Mesothelial cell of epicardium (in vitro differentiated cells): Measurements from ENCODE around the gene RNF123. TPM values are rescaled to one million over a fixed set of nuclear protein-coding genes. Genes with fewer than 3 reads are reported as not detected.

Experiments
- DNase-seq, 2 experiments: peaks; one replicate each; pipeline ENCODE4 v3.0.0; 2021; ENCODE audit warnings: low spot score in 2 of 2; ENCODE audit not compliant: unreplicated experiment in 2 of 2
- H3K27ac Mint-ChIP-seq: 2 replicates; pipeline ENCODE4 v1.8.0; 2021; ENCODE audit warnings: mixed read lengths
- H3K27me3 Mint-ChIP-seq: 2 replicates; pipeline ENCODE4 v1.8.0; 2021; ENCODE audit warnings: low read depth, mixed read lengths
- H3K36me3 Mint-ChIP-seq: 2 replicates; pipeline ENCODE4 v1.8.0; 2021; ENCODE audit warnings: mixed read lengths
- H3K4me1 Mint-ChIP-seq: 2 replicates; pipeline ENCODE4 v1.8.0; 2021; ENCODE audit warnings: mixed read lengths
- H3K4me3 Mint-ChIP-seq: 2 replicates; pipeline ENCODE4 v1.8.0; 2021; ENCODE audit warnings: mild to moderate bottlenecking, moderate library complexity, mixed read lengths
- H3K9me3 Mint-ChIP-seq: 2 replicates; pipeline ENCODE4 v1.8.0; 2021; ENCODE audit warnings: mixed read lengths
- total RNA-seq: library from RNA; stranded (reverse); gene quantifications from 3 replicates; pipeline ENCODE4 v1.2.1, GENCODE V29; 2021
- TF ChIP-seq, protein P1 (sequence below): fragments of 200-600 bp; sonication (generic); IDR thresholded peaks from one replicate; pipeline ENCODE4 v1.5.0; 2021; ENCODE audit warnings: antibody characterized with exemption; ENCODE audit not compliant: unreplicated experiment

The RNF123 gene
- total RNA-seq, result 57.3 to 59.2 TPM (median 57.5 TPM) in 3 replicates

DNA sequence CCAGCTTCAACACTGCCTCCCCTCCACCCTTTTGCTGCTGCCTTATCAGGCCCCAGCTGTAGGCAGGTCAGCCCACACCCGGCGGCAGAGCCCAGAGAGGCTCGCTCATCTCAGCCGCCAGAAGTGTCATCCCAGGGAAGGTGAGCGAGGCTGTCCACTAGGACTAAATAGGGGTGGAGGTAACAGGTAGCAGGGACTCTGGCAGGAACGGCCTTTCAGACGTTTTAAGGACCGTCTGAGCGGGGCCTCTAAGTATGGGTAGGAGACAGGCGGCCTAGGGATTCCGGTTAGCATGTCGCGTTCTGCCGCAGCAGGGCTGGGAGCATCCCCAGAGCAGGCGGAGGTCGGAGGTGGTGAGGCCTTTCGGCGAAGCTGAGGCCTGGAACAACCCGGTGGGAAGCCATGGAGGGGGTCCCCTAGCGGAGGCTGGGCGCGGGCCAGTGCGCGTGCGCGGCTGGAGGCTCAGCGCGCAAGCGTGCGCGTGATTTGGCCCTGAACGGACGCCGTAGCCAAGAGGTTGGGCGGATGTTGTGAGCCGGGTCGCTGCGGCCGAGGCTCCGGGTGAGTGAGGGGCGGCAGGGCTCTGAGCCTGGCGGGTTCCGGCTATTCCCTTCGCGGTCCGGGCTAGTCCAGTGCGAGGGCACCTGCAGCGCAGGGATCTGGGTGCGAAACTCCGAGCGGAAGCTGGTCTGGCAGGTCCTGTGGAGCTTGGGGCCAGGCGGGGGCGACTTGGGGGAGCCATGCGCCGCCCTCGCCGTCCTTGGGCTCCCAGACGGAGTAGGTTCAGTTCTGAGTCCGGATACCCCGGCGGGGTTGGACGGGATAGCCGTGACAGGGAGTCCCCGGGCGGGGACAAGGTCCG is at the start of gene RNF123, which contains the start of gene MST1:
Gene RNF123 (plus strand): TSS at position 512 of the 862 bp plus-strand sequence. CDS start 1,609 bp downstream, outside the sequence.
Gene MST1 (minus strand): TSS at position 429 of the 862 bp plus-strand sequence. CDS start 783 bp downstream, outside the sequence.
- H3K36me3 Mint-ChIP-seq, result peaks cover 3% of the 10 kb centered on the region
- TF ChIP-seq, protein P1, sequence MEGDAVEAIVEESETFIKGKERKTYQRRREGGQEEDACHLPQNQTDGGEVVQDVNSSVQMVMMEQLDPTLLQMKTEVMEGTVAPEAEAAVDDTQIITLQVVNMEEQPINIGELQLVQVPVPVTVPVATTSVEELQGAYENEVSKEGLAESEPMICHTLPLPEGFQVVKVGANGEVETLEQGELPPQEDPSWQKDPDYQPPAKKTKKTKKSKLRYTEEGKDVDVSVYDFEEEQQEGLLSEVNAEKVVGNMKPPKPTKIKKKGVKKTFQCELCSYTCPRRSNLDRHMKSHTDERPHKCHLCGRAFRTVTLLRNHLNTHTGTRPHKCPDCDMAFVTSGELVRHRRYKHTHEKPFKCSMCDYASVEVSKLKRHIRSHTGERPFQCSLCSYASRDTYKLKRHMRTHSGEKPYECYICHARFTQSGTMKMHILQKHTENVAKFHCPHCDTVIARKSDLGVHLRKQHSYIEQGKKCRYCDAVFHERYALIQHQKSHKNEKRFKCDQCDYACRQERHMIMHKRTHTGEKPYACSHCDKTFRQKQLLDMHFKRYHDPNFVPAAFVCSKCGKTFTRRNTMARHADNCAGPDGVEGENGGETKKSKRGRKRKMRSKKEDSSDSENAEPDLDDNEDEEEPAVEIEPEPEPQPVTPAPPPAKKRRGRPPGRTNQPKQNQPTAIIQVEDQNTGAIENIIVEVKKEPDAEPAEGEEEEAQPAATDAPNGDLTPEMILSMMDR, result no peak
- H3K4me3 Mint-ChIP-seq, result peak within 1 kb of the TSS; percentile 95
- H3K27me3 Mint-ChIP-seq, result peaks cover 5% of the 10 kb centered on the region
- peak within 1 kb of the TSS; percentile 96 for H3K27ac Mint-ChIP-seq
- peaks cover 32% of the 10 kb centered on the region for H3K4me1 Mint-ChIP-seq
- no peaks in the 10 kb centered on the region for H3K9me3 Mint-ChIP-seq
- DNase-seq, result peak; percentile 89 to 95

DNA sequence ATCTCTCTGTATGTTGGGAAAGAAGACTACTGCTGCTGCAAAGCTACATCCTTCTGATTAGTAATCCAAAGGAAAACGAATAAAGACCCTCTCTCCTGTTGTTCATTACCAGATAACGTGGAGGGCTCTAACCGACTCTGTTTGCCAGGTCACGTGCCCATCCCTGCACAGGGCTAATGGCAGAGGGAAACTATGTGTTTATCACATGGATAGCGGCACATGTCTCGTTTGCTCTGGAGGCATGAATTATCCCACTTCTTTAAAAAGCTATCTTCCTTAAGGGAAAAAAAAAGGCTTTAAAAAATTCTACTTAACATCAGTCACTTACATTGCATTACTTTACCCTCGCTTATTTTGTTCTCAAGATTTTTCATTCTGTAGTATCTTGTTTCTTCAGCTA is 48.1 kb upstream of the RNF123 start:
- no peaks in the 10 kb centered on the region for H3K36me3 Mint-ChIP-seq
- TF ChIP-seq, protein P1, result no peak
- peaks cover 1% of the 10 kb centered on the region for H3K27me3 Mint-ChIP-seq
- H3K4me1 Mint-ChIP-seq, result no peaks in the 10 kb centered on the region
- H3K4me3 Mint-ChIP-seq, result no peak overlapping the region
- DNase-seq, result no peak
- no peak overlapping the region for H3K27ac Mint-ChIP-seq
- H3K9me3 Mint-ChIP-seq, result no peaks in the 10 kb centered on the region

DNA sequence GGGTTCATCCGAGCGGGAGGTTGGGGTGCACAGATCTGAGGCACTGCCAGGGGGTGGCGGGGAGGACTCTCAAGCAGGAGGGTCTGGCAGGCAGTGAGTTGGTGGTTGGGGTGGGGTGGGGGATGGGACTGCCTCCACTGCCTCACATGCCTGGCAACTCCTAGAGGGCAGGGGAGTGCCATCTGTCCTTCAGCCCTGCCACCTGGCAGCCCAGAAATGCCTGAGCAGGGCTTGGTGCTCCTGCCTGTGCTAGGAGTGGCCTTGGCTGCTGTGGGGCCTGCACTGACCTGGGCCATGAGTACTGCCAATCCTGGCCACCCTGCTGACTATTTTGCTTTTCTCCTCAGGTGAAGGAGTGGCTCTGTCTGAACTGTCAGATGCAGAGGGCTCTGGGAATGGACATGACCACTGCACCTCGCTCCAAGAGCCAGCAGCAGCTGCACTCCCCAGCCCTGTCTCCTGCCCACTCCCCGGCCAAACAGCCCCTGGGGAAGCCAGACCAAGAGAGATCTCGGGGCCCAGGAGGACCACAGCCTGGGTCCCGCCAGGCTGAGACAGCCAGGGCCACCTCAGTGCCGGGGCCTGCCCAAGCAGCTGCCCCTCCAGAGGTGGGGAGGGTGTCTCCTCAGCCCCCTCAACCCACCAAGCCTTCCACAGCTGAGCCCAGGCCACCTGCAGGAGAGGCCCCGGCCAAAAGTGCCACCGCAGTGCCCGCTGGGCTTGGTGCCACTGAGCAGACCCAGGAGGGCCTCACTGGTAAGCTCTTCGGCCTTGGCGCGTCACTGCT is 47.2 kb upstream of the RNF123 start:
- Mint-ChIP-seq H3K27ac (no peak overlapping the region), H3K4me1 (no peaks in the 10 kb centered on the region), H3K27me3 (peaks cover 1% of the 10 kb centered on the region), H3K4me3 (no peak overlapping the region), H3K9me3 (no peaks in the 10 kb centered on the region), H3K36me3 (no peaks in the 10 kb centered on the region)
- TF ChIP-seq, protein P1, result no peak
- no peak for DNase-seq

DNA sequence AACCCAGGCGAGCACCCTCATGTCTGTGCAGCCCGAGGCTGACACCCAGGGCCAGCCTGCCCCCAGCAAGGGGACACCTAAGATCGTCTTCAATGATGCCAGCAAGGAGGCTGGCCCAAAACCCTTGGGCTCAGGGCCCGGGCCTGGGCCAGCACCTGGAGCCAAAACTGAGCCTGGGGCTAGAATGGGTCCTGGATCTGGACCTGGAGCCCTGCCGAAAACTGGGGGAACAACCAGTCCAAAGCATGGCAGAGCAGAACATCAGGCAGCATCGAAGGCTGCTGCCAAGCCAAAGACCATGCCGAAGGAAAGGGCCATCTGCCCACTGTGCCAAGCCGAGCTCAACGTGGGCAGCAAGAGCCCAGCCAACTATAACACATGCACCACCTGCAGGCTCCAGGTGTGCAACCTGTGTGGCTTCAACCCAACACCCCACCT is 46.6 kb upstream of the RNF123 start:
- Mint-ChIP-seq H3K4me1 (no peaks in the 10 kb centered on the region), H3K27me3 (peaks cover 1% of the 10 kb centered on the region), H3K4me3 (no peak overlapping the region), H3K27ac (no peak overlapping the region), H3K9me3 (no peaks in the 10 kb centered on the region), H3K36me3 (no peaks in the 10 kb centered on the region)
- DNase-seq, result no peak
- TF ChIP-seq, protein P1, result no peak

DNA sequence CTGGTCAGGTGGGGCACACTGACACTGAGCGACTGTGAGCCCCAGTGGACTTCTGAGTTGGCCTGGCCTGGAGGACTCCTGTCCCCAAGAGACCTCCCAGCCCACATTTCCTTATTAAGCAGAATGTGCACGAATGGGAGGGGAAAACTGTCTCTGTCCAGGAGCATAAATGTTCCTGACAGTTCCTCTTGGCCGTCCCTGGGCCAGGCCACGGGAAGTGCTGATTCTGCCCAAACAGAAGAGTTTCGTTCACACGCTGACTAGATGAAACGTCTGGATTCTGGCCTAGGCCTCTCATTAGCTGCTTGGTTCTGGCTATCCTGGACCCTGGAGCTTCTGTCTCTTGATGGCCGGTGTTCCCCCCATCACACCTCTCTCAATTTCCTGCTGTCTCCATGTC is 44.7 kb upstream of the RNF123 start:
- no peaks in the 10 kb centered on the region for H3K4me1 Mint-ChIP-seq
- peaks cover 1% of the 10 kb centered on the region for H3K27me3 Mint-ChIP-seq
- DNase-seq, result no peak
- no peaks in the 10 kb centered on the region for H3K9me3 Mint-ChIP-seq
- no peaks in the 10 kb centered on the region for H3K36me3 Mint-ChIP-seq
- H3K27ac Mint-ChIP-seq, result no peak overlapping the region
- TF ChIP-seq, protein P1, result no peak
- no peak overlapping the region for H3K4me3 Mint-ChIP-seq
